ENCODE results near the gene TARBP1. TPM values are rescaled to one million over a fixed set of nuclear protein-coding genes. Genes with fewer than 3 reads are reported as not detected.

The TARBP1 gene
- total RNA-seq, 4 donors from 2014 or later = 19.9 to 44.4 (median 27.6) TPM

- TF ChIP-seq EP300 (IDR thresholded peaks at IDR 0.05; ENCODE audit: low read depth) (no peak), POLR2A (IDR thresholded peaks at IDR 0.05) (no peak), POLR2AphosphoS5 (IDR thresholded peaks at IDR 0.05) (no peak)
- H3K4me1 ChIP-seq = peaks cover 5 to 17% (median 7%) of the 10 kb centered on the region in 4 donors
- H3K27me3 ChIP-seq = no peaks in the 10 kb centered on the region
- no peaks in the 10 kb centered on the region for H3K9me3 ChIP-seq
- no peaks in the 10 kb centered on the region for H3K36me3 ChIP-seq
- no peak overlapping the region for H3K4me3 ChIP-seq
- WGBS, 2 donors (ENCODE audit: low coverage in 1 of 2) = 95% methylated on average over 10 to 11 of the region's 11 CpGs
- H3K27ac ChIP-seq = no peak overlapping the region
- intact Hi-C loops (cut with DNase I; ENCODE audit: low total_unique reads) = no loop called here
- in situ Hi-C loops (cut with MboI; ENCODE audit: low pct_ligation_motif_present in 1 of 4, low pct_unique_long_range_greater_than_20kb in 1 of 4, low sequenced_read_pairs in 3 of 4) = loop anchor here in 1 of 4 donors (25.0 kb wide), 1 partner anchor 923 kb away; no protein-coding TSS in a partner anchor
- DNase-seq = no peak
Measured at GRCh38 chr1:234489007-234489697, 10.2 kb upstream of the TARBP1 start.

- 67 to 70% methylated on average over 8 to 9 of the region's 9 CpGs for WGBS, 2 donors (ENCODE audit: low coverage in 1 of 2)
- DNase-seq = no peak
- in situ Hi-C loops (cut with MboI; ENCODE audit: low pct_ligation_motif_present in 1 of 4, low pct_unique_long_range_greater_than_20kb in 1 of 4, low sequenced_read_pairs in 3 of 4) = loop anchor here in 1 of 4 donors (25.0 kb wide), 1 partner anchor 924 kb away; no protein-coding TSS in a partner anchor
- no peaks in the 10 kb centered on the region for H3K9me3 ChIP-seq
- peaks cover 5 to 17% (median 7%) of the 10 kb centered on the region in 4 donors for H3K4me1 ChIP-seq
- TF ChIP-seq POLR2AphosphoS5 (IDR thresholded peaks at IDR 0.05) (no peak), CTCF (IDR thresholded peaks at IDR 0.05) (no peak), EP300 (IDR thresholded peaks at IDR 0.05; ENCODE audit: low read depth) (no peak)
- H3K27me3 ChIP-seq = no peaks in the 10 kb centered on the region
- intact Hi-C loops (cut with DNase I; ENCODE audit: low total_unique reads) = no loop called here
- no peak overlapping the region for H3K4me3 ChIP-seq
- no peaks in the 10 kb centered on the region for H3K36me3 ChIP-seq
- H3K27ac ChIP-seq = no peak overlapping the region
Measured at GRCh38 chr1:234488054-234489006, 9.4 kb upstream of the TARBP1 start.

- H3K9me3 ChIP-seq = no peaks in the 10 kb centered on the region
- DNase-seq = peak; percentile 35
- peak; percentile 52 to 63 (median 56) for TF ChIP-seq CTCF (IDR thresholded peaks at IDR 0.05)
- TF ChIP-seq POLR2A (IDR thresholded peaks at IDR 0.05) = no peak
- H3K27me3 ChIP-seq = no peaks in the 10 kb centered on the region
- intact Hi-C loops (cut with DNase I; ENCODE audit: low total_unique reads) = no loop called here
- 36 to 40% methylated on average over 11 to 12 of the region's 12 CpGs for WGBS, 2 donors (ENCODE audit: low coverage in 1 of 2)
- H3K4me3 ChIP-seq = no peak overlapping the region
- H3K4me1 ChIP-seq = peaks cover 5 to 17% (median 7%) of the 10 kb centered on the region in 4 donors
- H3K27ac ChIP-seq = peak overlapping the region; percentile 10 to 26 (median 22)
- no peaks in the 10 kb centered on the region for H3K36me3 ChIP-seq
- in situ Hi-C loops (cut with MboI; ENCODE audit: low pct_ligation_motif_present in 1 of 4, low pct_unique_long_range_greater_than_20kb in 1 of 4, low sequenced_read_pairs in 3 of 4) = loop anchor here in 1 of 4 donors (25.0 kb wide), 1 partner anchor 925 kb away; no protein-coding TSS in a partner anchor
Measured at GRCh38 chr1:234486858-234487840, 8.2 kb upstream of the TARBP1 start.

- Histone ChIP-seq H3K27me3 (no peaks in the 10 kb centered on the region), H3K27ac (no peak overlapping the region), H3K9me3 (no peaks in the 10 kb centered on the region), H3K36me3 (no peaks in the 10 kb centered on the region), H3K4me1 (peaks cover 5 to 17% (median 7%) of the 10 kb centered on the region in 4 donors), H3K4me3 (no peak overlapping the region)
- DNase-seq = no peak
- TF ChIP-seq CTCF (IDR thresholded peaks at IDR 0.05) (no peak), EP300 (IDR thresholded peaks at IDR 0.05; ENCODE audit: low read depth) (no peak), POLR2A (IDR thresholded peaks at IDR 0.05) (no peak), POLR2AphosphoS5 (IDR thresholded peaks at IDR 0.05) (no peak)
- in situ Hi-C loops (cut with MboI; ENCODE audit: low pct_ligation_motif_present in 1 of 4, low pct_unique_long_range_greater_than_20kb in 1 of 4, low sequenced_read_pairs in 3 of 4) (loop anchor here in 1 of 4 donors (25.0 kb wide), 1 partner anchor 927 kb away; no protein-coding TSS in a partner anchor), intact Hi-C loops (cut with DNase I; ENCODE audit: low total_unique reads) (no loop called here)
- WGBS, 2 donors (ENCODE audit: low coverage in 1 of 2) = 88% methylated on average over 8 to 17 of the region's 17 CpGs
Measured at GRCh38 chr1:234484991-234485739, 6.2 kb upstream of the TARBP1 start.

All from transverse colon (tissue), 4 donors.